Tibial artery (tissue), 4 donors: ENCODE results near the gene POU2F2.
"Not testable (repeated sequence)": the region's sequence is repeated elsewhere in the genome, so short reads cannot be mapped to it uniquely, and the experiment has no call there.

ENCODE experiments used
- DNase-seq, 2 donors: peaks; one replicate each; pipeline ENCODE4 v3.0.0-alpha.2; 2019
- H3K27ac ChIP-seq, 2 donors: fragments of 200-600 bp; sonication (generic) in 1 of 2; 1 replicate in 1 of 2; 2 replicates in 1 of 2; pipeline ENCODE4 v1.5.1; 2018 to 2019; ENCODE audit warnings: mild to moderate bottlenecking in 1 of 2
- H3K27me3 ChIP-seq, 2 donors: fragments of 200-600 bp; sonication (generic) in 1 of 2; one replicate each; pipeline versions ENCODE4 v1.5.1 to v1.6.0; 2016 to 2019
- H3K36me3 ChIP-seq, 3 donors: fragments of 200-600 bp; sonication (generic) in 2 of 3; one replicate each; pipeline ENCODE4 v1.5.1; 2016 to 2019; ENCODE audit warnings: mild to moderate bottlenecking in 2 of 3
- H3K4me1 ChIP-seq, 4 donors: fragments of 200-600 bp; sonication (generic) in 2 of 4; 1 replicate in 3 of 4; 2 replicates in 1 of 4; pipeline ENCODE4 v1.5.1; 2016 to 2019
- H3K4me3 ChIP-seq, 2 donors: fragments of 200-600 bp; sonication (generic) in 1 of 2; 1 replicate in 1 of 2; 2 replicates in 1 of 2; pipeline ENCODE4 v1.5.1; 2018 to 2019; ENCODE audit warnings: mild to moderate bottlenecking in 2 of 2
- H3K9me3 ChIP-seq, 3 donors: fragments of 200-600 bp; sonication (generic) in 1 of 3; one replicate each; pipeline ENCODE4 v1.5.1; 2016 to 2019
- intact Hi-C: fragments of 100-400 bp; cut with DNase I; formaldehyde crosslinking; loops from one replicate; pipeline ENCODE4 v1.15.0; 2023; ENCODE audit warnings: low total_unique reads
- TF ChIP-seq, protein P1 (sequence below), 2 experiments: fragments of 200-600 bp in 1 of 2; fragments of 450-650 bp in 1 of 2; IDR thresholded peaks; one replicate each; pipeline ENCODE4 v1.5.1; 2017 to 2019; ENCODE audit warnings: antibody characterized with exemption in 2 of 2, mild to moderate bottlenecking in 1 of 2, moderate library complexity in 1 of 2

POU2F2 gene

DNA sequence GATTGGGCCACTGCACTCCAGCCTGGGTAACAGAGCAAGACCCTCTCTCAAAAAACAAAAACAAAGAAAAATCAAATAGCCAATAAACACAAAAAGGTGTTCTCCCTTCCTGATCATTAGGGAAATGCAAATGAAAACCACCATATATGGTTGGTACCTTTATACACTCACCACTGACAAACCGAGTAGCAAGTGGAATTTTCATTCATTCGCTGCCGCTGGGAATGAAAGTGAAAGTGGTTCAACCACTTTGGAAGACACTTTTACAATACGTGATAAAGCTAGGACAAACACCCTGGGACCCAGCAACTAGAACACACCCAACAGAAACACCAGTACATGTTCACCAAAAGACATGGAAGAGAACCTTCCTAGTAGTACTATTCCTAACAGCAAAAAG lies 83.3 kb downstream of the POU2F2 start:
- Histone ChIP-seq H3K27me3 (no peaks in the 10 kb centered on the region), H3K9me3 (no peaks in the 10 kb centered on the region), H3K4me1 (no peaks in the 10 kb centered on the region), H3K36me3 (peaks cover 9 to 75% (median 22%) of the 10 kb centered on the region in 3 donors), H3K27ac (no peak overlapping the region), H3K4me3 (no peak overlapping the region)
- no peak for DNase-seq
- TF ChIP-seq, protein P1, sequence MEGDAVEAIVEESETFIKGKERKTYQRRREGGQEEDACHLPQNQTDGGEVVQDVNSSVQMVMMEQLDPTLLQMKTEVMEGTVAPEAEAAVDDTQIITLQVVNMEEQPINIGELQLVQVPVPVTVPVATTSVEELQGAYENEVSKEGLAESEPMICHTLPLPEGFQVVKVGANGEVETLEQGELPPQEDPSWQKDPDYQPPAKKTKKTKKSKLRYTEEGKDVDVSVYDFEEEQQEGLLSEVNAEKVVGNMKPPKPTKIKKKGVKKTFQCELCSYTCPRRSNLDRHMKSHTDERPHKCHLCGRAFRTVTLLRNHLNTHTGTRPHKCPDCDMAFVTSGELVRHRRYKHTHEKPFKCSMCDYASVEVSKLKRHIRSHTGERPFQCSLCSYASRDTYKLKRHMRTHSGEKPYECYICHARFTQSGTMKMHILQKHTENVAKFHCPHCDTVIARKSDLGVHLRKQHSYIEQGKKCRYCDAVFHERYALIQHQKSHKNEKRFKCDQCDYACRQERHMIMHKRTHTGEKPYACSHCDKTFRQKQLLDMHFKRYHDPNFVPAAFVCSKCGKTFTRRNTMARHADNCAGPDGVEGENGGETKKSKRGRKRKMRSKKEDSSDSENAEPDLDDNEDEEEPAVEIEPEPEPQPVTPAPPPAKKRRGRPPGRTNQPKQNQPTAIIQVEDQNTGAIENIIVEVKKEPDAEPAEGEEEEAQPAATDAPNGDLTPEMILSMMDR (IDR thresholded peaks at IDR 0.05): no peak
- intact Hi-C loops: no loop called here

DNA sequence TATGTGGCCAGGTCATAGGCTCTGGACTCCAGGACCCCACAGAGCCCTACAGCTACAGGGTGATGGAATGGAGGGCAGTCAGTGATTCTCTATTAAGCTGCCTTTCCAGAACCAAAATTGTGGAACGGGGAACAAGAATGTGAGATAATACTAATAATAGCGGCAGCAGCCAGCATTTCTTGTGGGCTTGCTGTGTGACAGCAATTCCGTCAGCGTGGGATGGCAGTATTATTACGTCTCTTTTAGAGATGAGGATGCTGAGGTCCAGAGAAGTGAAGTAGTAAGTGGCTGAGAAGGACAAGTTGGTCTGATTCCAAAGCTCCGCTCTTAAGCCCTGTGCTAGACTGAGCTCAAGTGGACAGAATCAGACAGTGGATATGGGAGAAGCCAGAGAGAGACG lies 86.7 kb downstream of the POU2F2 start:
- TF ChIP-seq, protein P1 (IDR thresholded peaks at IDR 0.05): no peak
- intact Hi-C loops: no loop called here

DNA sequence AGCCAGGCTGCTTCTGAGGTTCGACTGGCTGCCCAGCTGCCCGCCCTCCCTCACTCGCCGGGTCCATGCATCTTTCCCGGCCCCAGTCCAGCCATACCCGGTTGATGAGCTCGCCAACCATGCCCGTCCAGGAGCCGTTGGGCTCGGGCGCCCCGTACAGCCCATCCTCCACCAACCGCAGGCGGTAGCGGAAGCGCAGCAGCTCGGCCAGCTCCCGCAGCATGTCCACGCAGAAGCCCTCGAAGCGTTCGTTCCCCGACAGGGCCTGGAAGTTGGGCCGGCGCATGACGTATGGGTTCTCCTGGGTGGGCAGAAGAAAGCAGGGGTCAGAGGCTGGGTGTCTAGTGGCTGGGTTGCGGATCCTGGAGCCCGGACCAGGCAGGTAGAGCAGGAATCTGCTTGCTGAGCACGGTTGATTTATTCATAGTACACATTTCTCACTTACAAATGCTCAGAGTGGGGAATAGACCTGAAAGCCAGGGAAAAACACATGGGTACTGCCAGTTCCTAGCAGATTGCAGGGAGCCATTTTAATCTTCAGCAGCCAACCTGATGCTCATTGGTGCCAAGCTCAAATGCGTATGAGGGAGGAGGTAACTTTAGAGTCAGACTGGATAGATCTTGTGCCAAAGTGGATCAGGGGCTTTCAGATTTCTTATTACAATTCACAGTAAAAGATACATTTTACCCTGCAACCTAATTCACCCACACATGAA lies 89.6 kb downstream of the POU2F2 start:
- Histone ChIP-seq H3K4me1 (no peaks in the 10 kb centered on the region), H3K4me3 (no peak overlapping the region), H3K36me3 (peaks cover 5 to 77% (median 21%) of the 10 kb centered on the region in 3 donors), H3K27ac (no peak overlapping the region), H3K27me3 (no peaks in the 10 kb centered on the region), H3K9me3 (no peaks in the 10 kb centered on the region)
- TF ChIP-seq, protein P1 (IDR thresholded peaks at IDR 0.05): no peak
- intact Hi-C loops: no loop called here
- DNase-seq: no peak

More for the DNA sequence above, 86.7 kb downstream of the POU2F2 start:
- Histone ChIP-seq H3K9me3 (no peaks in the 10 kb centered on the region), H3K36me3 (peaks cover 5 to 72% (median 12%) of the 10 kb centered on the region in 3 donors), H3K27me3 (no peaks in the 10 kb centered on the region), H3K4me1 (no peaks in the 10 kb centered on the region), H3K4me3 (no peak overlapping the region), H3K27ac (no peak overlapping the region)
- DNase-seq: no peak

DNA sequence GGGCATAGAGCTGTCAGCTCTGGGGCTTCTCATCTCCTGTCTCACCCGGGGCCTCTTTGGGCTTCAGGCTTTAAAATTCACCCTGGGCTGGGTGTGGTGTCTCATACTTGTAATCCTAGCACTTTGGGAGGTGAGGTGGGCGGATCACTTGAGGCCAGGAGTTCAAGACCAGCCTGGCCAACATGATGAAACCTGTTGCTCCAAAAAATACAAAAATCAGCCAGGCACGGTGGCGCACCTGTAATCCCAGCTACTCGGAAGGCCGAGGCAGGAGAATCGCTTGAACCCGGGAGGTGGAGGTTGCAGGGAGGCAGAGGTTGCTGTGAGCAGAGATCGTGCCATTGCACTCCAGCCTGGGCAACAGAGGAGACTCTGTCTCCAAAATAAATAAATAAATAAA lies 91.8 kb downstream of the POU2F2 start:
- H3K4me3 ChIP-seq, H3K27ac ChIP-seq, DNase-seq, H3K27me3 ChIP-seq, H3K9me3 ChIP-seq, intact Hi-C loops, H3K4me1 ChIP-seq: not testable (repeated sequence)
- peaks cover 5 to 68% (median 23%) of the 10 kb centered on the region in 3 donors for H3K36me3 ChIP-seq

DNA sequence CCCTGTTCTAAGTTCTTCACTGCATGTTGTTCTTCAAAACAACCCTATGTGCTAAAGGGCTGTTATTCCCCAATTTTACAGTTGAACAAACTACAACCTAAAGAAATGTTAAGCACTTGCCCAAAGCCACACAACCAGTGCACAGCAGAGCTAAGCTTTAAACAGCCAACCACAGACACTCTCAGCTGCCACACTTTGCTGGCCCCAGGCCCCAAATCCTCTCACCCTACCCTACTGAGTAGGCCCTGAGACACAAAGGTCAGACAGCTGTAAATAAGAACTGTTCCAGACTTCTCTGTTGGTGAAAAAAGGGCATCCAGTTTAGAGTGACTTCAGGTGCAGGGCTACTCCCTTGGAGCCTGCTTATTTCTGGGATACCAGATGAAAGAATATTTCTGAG lies 92.2 kb downstream of the POU2F2 start:
- no peak for DNase-seq
- H3K4me1 ChIP-seq: no peaks in the 10 kb centered on the region
- H3K9me3 ChIP-seq: no peaks in the 10 kb centered on the region
- H3K4me3 ChIP-seq: no peak overlapping the region
- H3K27me3 ChIP-seq: no peaks in the 10 kb centered on the region
- peaks cover 5 to 64% (median 23%) of the 10 kb centered on the region in 3 donors for H3K36me3 ChIP-seq
- TF ChIP-seq, protein P1 (IDR thresholded peaks at IDR 0.05): no peak
- no peak overlapping the region for H3K27ac ChIP-seq
- intact Hi-C loops: no loop called here

DNA sequence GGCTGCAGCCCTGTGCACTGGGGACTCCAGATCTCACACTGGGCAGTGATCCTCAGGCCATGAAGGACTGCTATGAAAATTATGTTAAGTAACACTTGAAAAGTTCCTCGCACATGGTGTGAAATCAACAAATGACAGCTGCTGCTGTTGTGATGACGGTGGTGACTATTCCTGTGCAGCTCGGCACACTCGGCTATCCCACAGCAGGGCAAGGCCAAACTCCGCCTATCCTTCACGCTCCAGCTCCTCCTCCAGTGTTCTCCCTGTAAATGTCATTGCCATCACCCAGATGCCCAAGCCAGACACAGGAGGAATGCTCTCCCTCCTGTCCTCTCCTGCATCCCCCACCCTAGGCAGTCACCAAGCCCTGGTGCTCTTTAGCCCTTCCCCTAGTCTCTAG lies 93.6 kb downstream of the POU2F2 start:
- DNase-seq: no peak
- H3K27ac ChIP-seq: no peak overlapping the region

More for the DNA sequence above, 93.6 kb downstream of the POU2F2 start:
- intact Hi-C loops: no loop called here
- TF ChIP-seq, protein P1 (IDR thresholded peaks at IDR 0.05): no peak
- Histone ChIP-seq H3K4me3 (no peak overlapping the region), H3K36me3 (peaks cover 5 to 56% (median 23%) of the 10 kb centered on the region in 3 donors), H3K9me3 (no peaks in the 10 kb centered on the region), H3K27me3 (no peaks in the 10 kb centered on the region), H3K4me1 (no peaks in the 10 kb centered on the region)
